ENCODE results near the gene NWD2. TPM values are rescaled to one million over a fixed set of nuclear protein-coding genes. Genes with fewer than 3 reads are reported as not detected.

Gene NWD2
- total RNA-seq, 1 experiment from 2014 or later = not detected

- Histone ChIP-seq H2AFZ (ENCODE audit: low read depth, low read length, poor library complexity, severe bottlenecking) (no peak overlapping the region), H3K9me3 (ENCODE audit: control insufficient read depth in 1 of 2, insufficient read depth in 1 of 2, low read depth in 1 of 2, low read length in 2 of 2) (no peaks in the 10 kb centered on the region), H3K27me3 (ENCODE audit: insufficient read depth, low read length) (no peaks in the 10 kb centered on the region), H3K27ac (ENCODE audit: low read depth, low read length) (no peak overlapping the region), H3K36me3 (ENCODE audit: control insufficient read depth in 1 of 2, insufficient read depth in 2 of 2, low read length in 2 of 2) (no peaks in the 10 kb centered on the region), H3K79me2 (ENCODE audit: insufficient read depth, low read length) (no peaks in the 10 kb centered on the region), H3K4me2 (ENCODE audit: low read length) (no peak overlapping the region), H3K9ac (ENCODE audit: low read length) (no peak overlapping the region), H4K20me1 (ENCODE audit: insufficient read depth) (no peaks in the 10 kb centered on the region), H3K4me1 (ENCODE audit: control insufficient read depth in 1 of 2, insufficient read depth in 2 of 2, low read length in 2 of 2) (peaks cover 5 to 10% of the 10 kb centered on the region in 2 experiments; a peak in 2 of 4 replicates), H3K4me3 (replicated peaks in 1 of 2; ENCODE audit: low read depth in 1 of 2, low read length in 2 of 2) (no peak overlapping the region), H3K9me2 (ENCODE audit: insufficient read depth) (no peaks in the 10 kb centered on the region)
- TF ChIP-seq CBX3 (IDR thresholded peaks at IDR 0.05; ENCODE audit: low read depth) = no peak
- TF ChIP-seq MAX (IDR thresholded peaks at IDR 0.05) = no peak
- no peak for TF ChIP-seq RAD21 (IDR thresholded peaks at IDR 0.05; ENCODE audit: low read depth)
- TF ChIP-seq YY1 (IDR thresholded peaks at IDR 0.05; ENCODE audit: extremely low read depth, insufficient replicate concordance, low read depth, low read length) = no peak
- TF ChIP-seq FOSL1 (IDR thresholded peaks at IDR 0.05; ENCODE audit: low read depth) = no peak
- RAD21 ChIA-PET (ENCODE audit: low non-redundant PET in 1 of 2, low total read pairs in 2 of 2, uncharacterized antibody in 2 of 2, unreplicated experiment in 2 of 2) = no interaction called here
- CTCF ChIA-PET = no interaction called here
- no TSS peak for BruUV-seq (replicated peaks)
- no peak for DNase-seq (ENCODE audit: low read depth, low spot score)
- intact Hi-C loops (cut with micrococcal nuclease) = no loop called here
- POLR2A ChIA-PET = no interaction called here
- ATAC-seq = no peak
Observed at GRCh38 chr4:37317104-37317643, 72.6 kb downstream of the NWD2 start.

- no peak overlapping the region for H3K4me3 ChIP-seq (replicated peaks in 1 of 2; ENCODE audit: low read depth in 1 of 2, low read length in 2 of 2)
- H3K79me2 ChIP-seq (ENCODE audit: insufficient read depth, low read length) = no peaks in the 10 kb centered on the region
- no peaks in the 10 kb centered on the region for H3K9me2 ChIP-seq (ENCODE audit: insufficient read depth)
- H3K36me3 ChIP-seq (ENCODE audit: control insufficient read depth in 1 of 2, insufficient read depth in 2 of 2, low read length in 2 of 2) = no peaks in the 10 kb centered on the region; a peak in 1 of 4 replicates
- no peak overlapping the region for H3K4me2 ChIP-seq (ENCODE audit: low read length)
- peaks cover 5 to 18% of the 10 kb centered on the region in 2 experiments; a peak in 2 of 4 replicates for H3K4me1 ChIP-seq (ENCODE audit: control insufficient read depth in 1 of 2, insufficient read depth in 2 of 2, low read length in 2 of 2)
- BruUV-seq (replicated peaks) = no TSS peak
- DNase-seq (ENCODE audit: low read depth, low spot score) (no peak), ATAC-seq (no peak)
- no peaks in the 10 kb centered on the region for H4K20me1 ChIP-seq (ENCODE audit: insufficient read depth)
- ChIA-PET POLR2A (no interaction called here), RAD21 (ENCODE audit: low non-redundant PET in 1 of 2, low total read pairs in 2 of 2, uncharacterized antibody in 2 of 2, unreplicated experiment in 2 of 2) (no interaction called here), CTCF (no interaction called here)
- no peak overlapping the region for H2AFZ ChIP-seq (ENCODE audit: low read depth, low read length, poor library complexity, severe bottlenecking)
- TF ChIP-seq FOSL1 (IDR thresholded peaks at IDR 0.05; ENCODE audit: low read depth) = no peak
- no peak for TF ChIP-seq RAD21 (IDR thresholded peaks at IDR 0.05; ENCODE audit: low read depth)
- no peak for TF ChIP-seq REST (IDR thresholded peaks at IDR 0.05; ENCODE audit: low read depth)
- TF ChIP-seq POLR2A (IDR thresholded peaks at IDR 0.05; ENCODE audit: borderline replicate concordance, extremely low read depth, insufficient read depth, insufficient read length) = no peak
- TF ChIP-seq ELF1 (IDR thresholded peaks at IDR 0.05; ENCODE audit: borderline replicate concordance, low read depth) = no peak
- H3K9ac ChIP-seq (ENCODE audit: low read length) = no peak overlapping the region
- intact Hi-C loops (cut with micrococcal nuclease) = no loop called here
- H3K9me3 ChIP-seq (ENCODE audit: control insufficient read depth in 1 of 2, insufficient read depth in 1 of 2, low read depth in 1 of 2, low read length in 2 of 2) = no peaks in the 10 kb centered on the region
- H3K27ac ChIP-seq (ENCODE audit: low read depth, low read length) = no peak overlapping the region
- H3K27me3 ChIP-seq (ENCODE audit: insufficient read depth, low read length) = no peaks in the 10 kb centered on the region
Observed at GRCh38 chr4:37320513-37321235, 76.1 kb downstream of the NWD2 start.

Measured in HCT116 (cell line).